NCI-H2196 (cell line): ENCODE measurements around the gene C1orf56.

ENCODE experiments used
- DNase-seq: peaks from one replicate; lab custom pipeline; 2025; ENCODE audit not compliant: unreplicated experiment; lab: John Stamatoyannopoulos, UW

C1orf56 gene

GRCh38 chr1:151024540-151025146 is 22.9 kb upstream of the C1orf56 start:
- DNase-seq, result peak; percentile 54

GRCh38 chr1:151026460-151026859 is 21.1 kb upstream of the C1orf56 start:
- no peak for DNase-seq

GRCh38 chr1:151032164-151032563 is 15.4 kb upstream of the C1orf56 start:
- DNase-seq, result no peak

DNA sequence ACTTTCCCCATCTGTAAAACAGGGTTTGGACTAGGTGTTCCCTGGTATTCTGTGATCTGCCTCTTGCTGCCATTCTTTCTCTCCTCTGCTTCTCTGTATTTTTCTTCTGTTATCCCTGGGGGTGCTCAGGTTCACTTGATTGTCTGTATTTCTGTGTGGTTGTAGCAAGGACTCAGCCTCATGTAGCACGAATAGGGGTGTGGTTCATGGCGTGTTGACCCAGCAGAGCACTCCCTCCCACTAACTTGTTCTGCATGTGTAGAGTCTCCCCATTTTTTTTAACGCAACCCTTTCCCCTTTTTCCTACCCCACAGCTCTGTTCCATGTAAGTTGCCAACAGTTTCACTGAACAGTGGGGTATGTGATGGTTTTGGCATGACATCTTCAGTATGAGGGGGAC is 12.4 kb upstream of the C1orf56 start:
- no peak for DNase-seq

DNA sequence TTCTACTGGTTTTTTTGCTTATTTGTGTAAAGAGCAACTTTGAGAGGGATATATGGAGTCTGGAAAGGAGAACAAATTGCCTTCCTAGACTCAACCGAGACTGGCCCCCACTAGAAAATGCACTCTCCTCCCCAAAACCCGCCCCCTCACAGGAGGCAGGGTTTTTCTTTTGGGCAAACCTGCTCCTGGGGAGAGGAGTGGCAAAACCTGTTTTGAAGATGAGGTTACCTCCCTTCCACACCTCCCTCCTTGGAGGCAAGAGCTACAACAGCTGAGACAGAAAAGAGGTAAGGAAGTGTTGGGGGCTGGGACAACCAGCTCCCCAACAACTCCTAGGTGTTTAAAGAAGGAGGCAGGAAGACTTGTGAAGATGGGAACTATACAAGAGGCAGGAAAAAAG is 11.2 kb upstream of the C1orf56 start, which contains the start of gene BNIPL:
TSS of gene BNIPL (plus strand) at position 231 of the 400 bp plus-strand sequence. CDS start at position 371, 140 bp downstream.
- no peak for DNase-seq

DNA sequence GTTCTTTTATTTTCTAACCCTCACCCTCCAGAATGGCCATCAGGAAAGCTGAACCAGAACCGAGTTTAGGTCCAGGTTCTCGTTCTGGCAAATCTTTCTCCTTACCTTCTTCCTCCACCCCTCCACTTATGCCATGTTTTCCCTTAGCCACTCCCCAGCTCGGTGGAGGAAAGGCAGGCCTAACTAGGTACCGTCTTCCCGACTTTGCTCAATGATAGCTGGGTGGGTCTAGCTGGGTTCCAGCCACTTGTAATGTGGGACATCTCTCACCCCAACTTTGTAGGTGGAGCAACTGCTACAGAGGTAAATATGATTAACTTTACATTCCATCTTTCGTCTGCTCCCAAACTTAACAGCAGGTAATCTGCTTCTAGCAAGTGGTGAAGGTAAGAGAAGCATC is 10.5 kb upstream of the C1orf56 start:
- no peak for DNase-seq

DNA sequence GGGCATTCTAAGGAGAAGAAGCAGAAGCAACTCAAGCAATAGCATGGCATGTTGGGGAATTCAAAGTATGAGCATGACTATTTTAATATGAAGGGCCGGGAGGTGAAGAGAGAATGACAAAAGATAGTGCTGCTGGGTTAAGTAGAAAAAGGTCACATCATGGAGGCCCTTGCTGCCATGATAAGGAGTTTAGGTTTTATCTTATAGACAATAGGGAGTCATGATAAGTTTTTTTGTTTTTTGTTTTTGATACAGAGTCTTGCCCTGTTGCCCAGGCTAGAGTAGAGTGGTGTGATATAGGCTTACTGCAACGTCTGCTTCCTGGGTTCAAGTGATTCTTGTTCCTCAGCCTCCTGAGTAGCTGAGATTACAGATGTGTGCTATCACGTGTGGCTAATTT is 8.0 kb upstream of the C1orf56 start:
- DNase-seq, result no peak

DNA sequence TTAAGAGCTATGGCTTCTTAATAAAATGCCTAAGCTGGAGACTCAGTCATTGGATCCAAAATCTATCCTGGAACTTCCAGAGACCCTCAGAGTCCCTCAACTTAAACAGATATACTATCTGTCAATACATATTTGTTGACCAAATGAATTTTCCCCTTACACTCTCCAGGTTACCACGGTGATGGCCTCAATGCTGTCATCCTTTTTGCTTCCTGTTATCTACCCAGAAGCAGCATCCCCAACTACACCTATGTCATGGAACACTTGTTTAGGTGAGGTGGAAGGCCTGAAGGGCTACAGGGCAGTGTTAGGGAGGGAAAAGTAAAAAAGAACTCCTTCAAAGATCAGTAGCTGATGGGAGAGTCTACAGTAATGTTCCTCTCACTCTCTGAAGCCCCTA is 4.4 kb upstream of the C1orf56 start:
- DNase-seq, result no peak

DNA sequence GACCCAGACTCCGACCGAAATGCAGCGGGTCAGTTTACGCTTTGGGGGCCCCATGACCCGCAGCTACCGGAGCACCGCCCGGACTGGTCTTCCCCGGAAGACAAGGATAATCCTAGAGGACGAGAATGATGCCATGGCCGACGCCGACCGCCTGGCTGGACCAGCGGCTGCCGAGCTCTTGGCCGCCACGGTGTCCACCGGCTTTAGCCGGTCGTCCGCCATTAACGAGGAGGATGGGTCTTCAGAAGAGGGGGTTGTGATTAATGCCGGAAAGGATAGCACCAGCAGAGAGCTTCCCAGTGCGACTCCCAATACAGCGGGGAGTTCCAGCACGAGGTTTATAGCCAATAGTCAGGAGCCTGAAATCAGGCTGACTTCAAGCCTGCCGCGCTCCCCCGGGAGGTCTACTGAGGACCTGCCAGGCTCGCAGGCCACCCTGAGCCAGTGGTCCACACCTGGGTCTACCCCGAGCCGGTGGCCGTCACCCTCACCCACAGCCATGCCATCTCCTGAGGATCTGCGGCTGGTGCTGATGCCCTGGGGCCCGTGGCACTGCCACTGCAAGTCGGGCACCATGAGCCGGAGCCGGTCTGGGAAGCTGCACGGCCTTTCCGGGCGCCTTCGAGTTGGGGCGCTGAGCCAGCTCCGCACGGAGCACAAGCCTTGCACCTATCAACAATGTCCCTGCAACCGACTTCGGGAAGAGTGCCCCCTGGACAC is 534 bp downstream of the C1orf56 start:
- peak; percentile 52 for DNase-seq

GRCh38 chr1:151048645-151049032 is 1.1 kb downstream of the C1orf56 start:
- no peak for DNase-seq

DNA sequence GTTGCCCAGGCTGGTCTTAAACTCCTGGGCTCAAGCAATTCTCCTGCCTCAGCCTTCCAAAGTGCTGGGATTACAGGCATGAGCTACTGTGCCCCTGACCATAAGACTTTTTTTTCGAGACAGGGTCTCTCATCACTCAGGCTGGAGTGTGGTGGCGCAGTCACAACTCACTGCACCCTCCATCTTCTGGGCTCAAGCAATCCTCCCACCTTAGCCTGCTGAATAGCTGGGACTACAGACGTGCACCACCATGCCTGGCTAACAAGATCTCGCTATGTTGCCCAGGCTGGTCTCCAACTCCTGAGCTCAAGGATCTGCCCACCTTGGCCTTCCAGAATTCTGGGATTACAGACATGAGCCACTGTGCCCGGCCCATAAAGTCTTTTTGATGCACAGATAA is 1.9 kb downstream of the C1orf56 start:
- no peak for DNase-seq

GRCh38 chr1:151050051-151050688 is 2.6 kb downstream of the C1orf56 start:
- DNase-seq, result no peak

- no peak for DNase-seq
Observed at GRCh38 chr1:151051356-151052009, 3.9 kb downstream of the C1orf56 start.

DNA sequence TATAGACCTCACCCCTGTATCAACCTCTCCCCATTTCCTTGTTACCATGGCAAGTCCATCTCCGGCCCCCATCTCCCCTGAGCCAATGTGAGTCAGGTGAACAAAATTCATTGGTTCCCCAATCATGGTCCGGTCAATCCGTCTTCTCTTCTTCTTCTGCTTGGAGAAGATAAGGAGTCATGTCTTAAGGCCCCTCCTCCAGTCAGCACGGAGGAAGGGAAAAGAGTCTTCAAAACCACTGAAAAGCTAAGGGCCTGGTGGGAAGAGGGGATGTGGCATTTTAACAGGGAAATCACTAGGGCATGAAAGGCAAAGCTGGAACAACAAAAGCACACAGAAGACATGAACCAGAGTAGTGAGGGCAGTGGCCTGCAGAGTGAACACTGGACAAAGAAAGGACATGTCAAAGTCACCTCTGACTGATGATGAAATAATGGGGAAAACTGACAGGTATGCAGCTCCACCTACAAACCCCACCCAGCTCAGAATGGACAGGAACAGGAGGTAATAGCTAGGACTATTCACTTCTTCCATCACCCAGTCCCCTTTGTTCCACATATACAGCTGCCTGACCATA is 7.5 kb downstream of the C1orf56 start:
- DNase-seq, result no peak

DNA sequence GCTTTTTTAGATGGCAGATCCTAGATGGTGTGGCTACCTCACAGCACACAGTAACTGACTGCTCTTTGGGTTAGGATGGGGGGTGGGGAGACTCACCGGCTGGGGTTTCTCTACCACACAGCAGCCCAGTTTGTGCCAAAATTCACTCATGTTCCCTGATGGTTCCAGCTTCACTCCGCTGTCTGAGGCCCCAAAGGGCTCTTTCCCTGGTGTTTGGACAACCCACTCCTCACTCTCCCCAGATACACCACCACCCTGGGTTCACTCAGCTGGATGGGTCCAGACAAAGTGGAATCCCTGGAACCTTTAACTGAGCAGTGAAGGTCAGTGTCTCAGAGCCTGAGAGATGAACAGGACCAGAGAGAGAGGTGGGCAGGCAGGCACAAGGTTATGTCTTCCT is 8.0 kb downstream of the C1orf56 start:
- no peak for DNase-seq

DNA sequence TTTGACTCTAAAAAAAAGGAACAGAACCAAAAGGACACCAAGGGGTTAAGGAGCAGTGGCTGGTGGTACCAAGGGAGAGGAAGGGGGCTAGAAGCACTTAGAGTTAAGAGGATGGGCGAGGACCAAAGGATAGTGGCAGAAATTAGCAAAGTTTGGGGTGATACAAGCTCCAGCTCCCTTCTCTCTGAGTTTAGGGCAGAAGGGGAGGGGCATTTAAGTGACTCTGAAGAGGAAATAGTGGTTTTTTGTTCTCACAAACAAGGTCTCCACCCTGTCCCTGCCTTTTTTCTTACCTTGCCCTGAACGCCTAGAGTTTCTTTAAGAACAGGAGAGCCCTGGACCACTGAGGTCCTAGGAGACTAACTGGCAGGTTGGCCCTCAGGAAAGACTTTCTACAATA is 8.6 kb downstream of the C1orf56 start:
- DNase-seq, result no peak

- DNase-seq, result peak; percentile 54
Observed at GRCh38 chr1:151058692-151059091, 11.1 kb downstream of the C1orf56 start.

- peak; percentile 83 for DNase-seq
Observed at GRCh38 chr1:151059109-151060006, 11.8 kb downstream of the C1orf56 start, which contains the start of gene CDC42SE1. Gene CDC42SE1 (minus strand): TSS chr1:151059622. CDS start chr1:151055730, 3,892 bp downstream.

DNA sequence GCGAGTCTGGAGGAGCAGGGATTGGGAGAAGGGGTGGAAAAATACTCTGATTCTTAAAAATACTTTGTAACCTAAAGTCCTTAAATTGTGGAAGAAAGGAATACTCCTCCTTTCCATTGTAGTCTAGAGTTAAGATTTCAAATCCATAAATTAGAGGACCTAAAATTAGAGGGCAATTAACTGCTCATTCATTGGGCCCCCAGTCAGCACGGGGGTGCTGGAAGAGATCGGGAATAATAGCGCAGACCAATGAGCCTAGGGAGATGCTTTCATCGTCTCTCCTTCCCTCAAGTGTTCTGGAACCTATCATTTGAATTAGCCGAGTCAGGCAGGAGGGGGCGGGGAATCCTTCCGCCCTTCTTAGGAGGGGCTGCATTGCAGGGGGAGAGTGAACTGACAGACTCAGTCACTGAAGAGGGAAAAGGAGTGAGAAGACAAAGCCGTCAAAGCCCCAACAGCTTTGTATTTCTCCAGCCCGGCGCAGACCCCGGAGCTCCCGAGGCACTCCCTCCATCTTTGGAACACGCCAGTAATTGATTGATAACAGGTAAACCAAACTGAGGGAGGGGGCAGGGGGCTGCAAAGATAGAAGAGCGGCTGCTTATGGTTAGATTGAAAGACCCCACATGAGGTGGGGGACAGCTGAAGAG is 12.6 kb downstream of the C1orf56 start, which contains the start of gene MLLT11:
TSS of gene MLLT11 (plus strand) at position 391 of the 650 bp plus-strand sequence. CDS start 6,828 bp downstream, outside the sequence.
- peak; percentile 25 for DNase-seq
